KMS-11 (cell line): Measurements from ENCODE around the gene C1orf52.

ENCODE experiments used
- H2AFZ ChIP-seq: fragments of 200-600 bp; sonication (generic); 2 replicates; pipeline ENCODE4 v1.6.1; 2016; ENCODE audit warnings: antibody characterized with exemption, mixed run types, low read depth
- H3K27ac ChIP-seq: fragments of 200-600 bp; sonication (generic); 2 replicates; pipeline ENCODE4 v1.6.1; 2016; ENCODE audit warnings: mild to moderate bottlenecking, mixed run types
- H3K27me3 ChIP-seq: fragments of 200-600 bp; sonication (generic); 2 replicates; pipeline ENCODE4 v1.6.1; 2017; ENCODE audit warnings: mild to moderate bottlenecking, low read depth, mixed run types, moderate library complexity; ENCODE audit not compliant: insufficient read depth
- H3K36me3 ChIP-seq: fragments of 200-600 bp; sonication (generic); 2 replicates; pipeline ENCODE4 v1.6.1; 2017; ENCODE audit warnings: mild to moderate bottlenecking, mixed run types; ENCODE audit not compliant: insufficient read depth
- H3K4me1 ChIP-seq: fragments of 200-600 bp; sonication (generic); 2 replicates; pipeline ENCODE4 v1.6.1; 2016; ENCODE audit warnings: mild to moderate bottlenecking, low read depth, mixed run types; ENCODE audit not compliant: poor library complexity, severe bottlenecking
- H3K4me2 ChIP-seq: fragments of 200-600 bp; sonication (generic); 2 replicates; pipeline ENCODE4 v1.7.0; 2016; ENCODE audit warnings: mild to moderate bottlenecking, mixed run types
- H3K4me3 ChIP-seq: fragments of 200-600 bp; sonication (generic); IDR thresholded peaks from 2 replicates; pipeline ENCODE4 v1.6.1; 2017; ENCODE audit warnings: low read depth, low read length, mixed read lengths; ENCODE audit not compliant: insufficient read depth
- H3K79me2 ChIP-seq: fragments of 200-600 bp; sonication (generic); 2 replicates; pipeline ENCODE4 v1.6.1; 2016; ENCODE audit warnings: low read depth, mixed run types; ENCODE audit not compliant: insufficient read depth
- H3K9ac ChIP-seq: fragments of 200-600 bp; sonication (generic); 2 replicates; pipeline ENCODE4 v1.6.1; 2016; ENCODE audit warnings: mild to moderate bottlenecking, mixed run types
- H4K20me1 ChIP-seq: fragments of 200-600 bp; sonication (generic); 2 replicates; pipeline ENCODE4 v1.6.1; 2016; ENCODE audit warnings: mild to moderate bottlenecking, mixed run types; ENCODE audit not compliant: insufficient read depth
- TF ChIP-seq, protein P1 (sequence below): fragments of 200-600 bp; sonication (generic); conservative IDR thresholded peaks from 2 replicates; pipeline ENCODE4 v1.6.1; 2017; ENCODE audit warnings: low read depth, mild to moderate bottlenecking, antibody characterized with exemption, low read length, moderate library complexity, mixed read lengths

Gene C1orf52

DNA sequence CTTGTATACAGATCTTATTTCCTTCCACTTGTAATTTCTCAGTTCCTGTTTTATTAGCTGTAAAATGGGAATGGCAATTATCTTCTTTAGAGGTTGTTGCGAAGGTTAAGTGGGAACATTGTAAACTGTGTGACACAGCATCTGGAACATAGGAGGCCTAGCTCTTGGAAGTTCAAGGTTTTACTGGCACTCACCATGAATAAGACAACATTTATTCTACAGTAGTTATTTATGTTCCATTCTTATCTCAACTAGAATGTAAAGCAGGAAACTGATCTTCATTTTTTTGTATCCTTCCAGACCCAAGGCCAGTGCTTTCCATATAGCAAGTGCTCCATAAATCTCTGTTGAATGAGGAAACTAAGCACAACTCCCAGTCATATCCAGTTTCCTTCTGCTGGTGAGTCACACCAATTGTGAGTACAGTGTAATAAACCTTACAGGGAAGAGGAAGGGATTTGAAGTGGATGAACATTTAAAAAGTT lies 15.5 kb upstream of the C1orf52 start:
- no peak overlapping the region for H2AFZ ChIP-seq
- no peaks in the 10 kb centered on the region for H4K20me1 ChIP-seq
- H3K4me3 ChIP-seq, result no peak overlapping the region
- no peak overlapping the region for H3K27ac ChIP-seq
- H3K9ac ChIP-seq, result no peak overlapping the region
- no peaks in the 10 kb centered on the region for H3K27me3 ChIP-seq
- TF ChIP-seq, protein P1, sequence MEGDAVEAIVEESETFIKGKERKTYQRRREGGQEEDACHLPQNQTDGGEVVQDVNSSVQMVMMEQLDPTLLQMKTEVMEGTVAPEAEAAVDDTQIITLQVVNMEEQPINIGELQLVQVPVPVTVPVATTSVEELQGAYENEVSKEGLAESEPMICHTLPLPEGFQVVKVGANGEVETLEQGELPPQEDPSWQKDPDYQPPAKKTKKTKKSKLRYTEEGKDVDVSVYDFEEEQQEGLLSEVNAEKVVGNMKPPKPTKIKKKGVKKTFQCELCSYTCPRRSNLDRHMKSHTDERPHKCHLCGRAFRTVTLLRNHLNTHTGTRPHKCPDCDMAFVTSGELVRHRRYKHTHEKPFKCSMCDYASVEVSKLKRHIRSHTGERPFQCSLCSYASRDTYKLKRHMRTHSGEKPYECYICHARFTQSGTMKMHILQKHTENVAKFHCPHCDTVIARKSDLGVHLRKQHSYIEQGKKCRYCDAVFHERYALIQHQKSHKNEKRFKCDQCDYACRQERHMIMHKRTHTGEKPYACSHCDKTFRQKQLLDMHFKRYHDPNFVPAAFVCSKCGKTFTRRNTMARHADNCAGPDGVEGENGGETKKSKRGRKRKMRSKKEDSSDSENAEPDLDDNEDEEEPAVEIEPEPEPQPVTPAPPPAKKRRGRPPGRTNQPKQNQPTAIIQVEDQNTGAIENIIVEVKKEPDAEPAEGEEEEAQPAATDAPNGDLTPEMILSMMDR, result no peak
- H3K79me2 ChIP-seq, result peaks cover 19% of the 10 kb centered on the region
- peaks cover 16% of the 10 kb centered on the region for H3K4me1 ChIP-seq
- H3K36me3 ChIP-seq, result no peaks in the 10 kb centered on the region
- peak overlapping the region; percentile 61 for H3K4me2 ChIP-seq

DNA sequence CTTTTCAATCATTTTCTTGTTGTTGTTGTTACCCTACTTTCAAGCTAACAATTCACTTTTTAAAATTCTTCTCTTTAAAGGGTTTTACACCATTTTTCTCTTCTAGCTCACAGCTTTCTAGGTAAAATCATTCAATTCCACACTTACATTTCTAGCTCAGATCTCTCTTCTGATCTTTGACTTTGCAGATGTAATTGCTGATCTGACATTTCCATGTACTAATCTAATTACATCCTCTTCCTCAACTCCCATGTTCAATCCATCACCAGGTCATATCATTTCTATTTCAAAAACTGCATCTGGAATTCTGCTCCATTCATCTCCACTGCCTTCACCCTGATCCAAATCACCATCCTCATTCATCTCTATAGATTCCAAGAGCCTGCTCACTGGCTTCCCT lies 13.9 kb upstream of the C1orf52 start:
- no peaks in the 10 kb centered on the region for H3K27me3 ChIP-seq
- no peaks in the 10 kb centered on the region for H4K20me1 ChIP-seq
- H3K4me1 ChIP-seq, result peaks cover 16% of the 10 kb centered on the region
- H3K79me2 ChIP-seq, result peaks cover 19% of the 10 kb centered on the region
- no peak overlapping the region for H3K4me3 ChIP-seq
- H2AFZ ChIP-seq, result no peak overlapping the region
- H3K27ac ChIP-seq, result no peak overlapping the region
- TF ChIP-seq, protein P1, result no peak
- no peaks in the 10 kb centered on the region for H3K36me3 ChIP-seq
- H3K9ac ChIP-seq, result no peak overlapping the region
- no peak overlapping the region for H3K4me2 ChIP-seq

DNA sequence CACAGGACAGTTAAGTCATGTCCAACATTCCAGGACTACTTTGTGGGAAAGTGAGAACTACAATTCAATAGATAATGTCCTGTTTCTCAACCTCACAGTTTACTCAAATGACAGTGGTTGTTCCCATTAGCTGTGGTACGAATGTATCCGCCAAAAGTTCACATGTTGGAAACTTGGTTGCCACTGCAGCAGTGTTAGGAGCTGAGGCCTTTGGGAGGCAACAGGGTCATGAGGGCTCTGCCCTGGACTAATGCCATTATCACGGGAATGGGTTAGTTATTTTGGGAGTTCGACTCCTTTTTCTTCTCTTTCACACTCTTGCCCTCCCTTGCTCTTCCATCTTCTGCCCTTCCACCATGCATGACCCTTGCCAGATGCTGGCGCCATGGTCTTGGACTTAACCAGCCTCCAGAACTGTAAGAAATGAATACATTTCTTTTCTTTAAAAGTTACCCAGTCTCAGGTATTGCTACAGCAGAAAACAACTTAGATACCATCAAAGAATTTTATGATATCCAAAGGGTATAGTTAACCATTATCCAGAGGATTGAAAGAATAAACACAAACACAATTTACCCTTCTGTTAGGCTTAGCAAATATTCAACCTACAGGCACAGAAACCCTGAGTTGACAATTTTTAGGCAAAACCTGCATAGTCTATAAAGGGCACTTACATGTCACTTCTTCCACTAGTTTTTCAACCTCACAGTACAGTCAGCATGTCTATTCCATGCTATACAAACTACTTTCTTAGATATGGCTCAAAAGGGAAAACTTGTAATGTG lies 9.5 kb upstream of the C1orf52 start:
- no peaks in the 10 kb centered on the region for H3K4me1 ChIP-seq
- no peaks in the 10 kb centered on the region for H3K27me3 ChIP-seq
- H3K4me3 ChIP-seq, result no peak overlapping the region
- TF ChIP-seq, protein P1, result no peak
- no peaks in the 10 kb centered on the region for H3K79me2 ChIP-seq
- H3K4me2 ChIP-seq, result no peak overlapping the region
- no peak overlapping the region for H3K9ac ChIP-seq
- no peaks in the 10 kb centered on the region for H3K36me3 ChIP-seq
- no peak overlapping the region for H3K27ac ChIP-seq
- H2AFZ ChIP-seq, result no peak overlapping the region
- no peaks in the 10 kb centered on the region for H4K20me1 ChIP-seq

DNA sequence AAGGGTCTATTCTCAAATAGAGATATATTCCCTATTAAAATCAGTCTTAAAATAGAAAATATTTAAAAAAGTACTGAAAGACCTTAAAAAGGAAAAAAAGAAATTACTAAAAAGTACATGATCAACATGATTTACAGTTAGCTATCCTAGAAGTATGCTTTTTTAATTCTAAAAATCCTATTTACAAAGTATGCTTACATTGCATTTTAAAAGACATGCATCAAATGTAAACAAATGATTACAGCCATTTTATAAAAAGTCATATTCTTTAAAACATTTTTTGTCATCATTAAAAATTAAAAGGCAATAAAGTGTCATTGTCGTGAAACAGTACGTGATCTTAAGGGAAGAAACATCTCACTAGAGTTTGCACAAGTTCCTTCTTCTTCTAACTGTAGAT lies 7.9 kb upstream of the C1orf52 start:
- no peaks in the 10 kb centered on the region for H3K79me2 ChIP-seq

More for the DNA sequence above, 7.9 kb upstream of the C1orf52 start:
- Histone ChIP-seq H3K4me3 (no peak overlapping the region), H3K27ac (no peak overlapping the region), H3K4me2 (no peak overlapping the region), H4K20me1 (no peaks in the 10 kb centered on the region), H3K27me3 (no peaks in the 10 kb centered on the region), H3K4me1 (no peaks in the 10 kb centered on the region), H2AFZ (no peak overlapping the region), H3K9ac (no peak overlapping the region), H3K36me3 (no peaks in the 10 kb centered on the region)
- TF ChIP-seq, protein P1, result no peak
